ENCODE results near the gene NMNAT2.
A peak's percentile ranks its signal among the peaks of the same experiment; 100 is the strongest.

Gene NMNAT2

DNA sequence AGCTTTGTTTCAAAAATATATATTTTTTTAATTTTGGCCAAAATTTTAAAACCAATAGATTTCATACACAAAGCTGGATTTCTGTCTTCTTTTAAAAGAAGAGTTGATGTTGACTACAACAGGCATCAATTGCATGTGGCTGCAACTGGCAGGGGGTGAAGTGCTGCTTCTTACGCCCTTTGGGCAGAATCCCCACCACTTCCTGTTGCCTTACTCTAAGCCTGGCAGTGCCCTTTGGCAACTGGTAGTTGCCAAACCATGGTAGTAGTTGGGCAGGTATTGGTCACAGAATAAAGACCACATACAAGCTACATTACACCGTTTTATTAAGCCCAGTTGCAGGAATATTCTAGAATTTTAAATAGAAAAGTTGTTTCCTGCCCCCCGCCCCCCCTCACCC, 215.1 kb downstream of the NMNAT2 start:
- no peak for DNase-seq

DNA sequence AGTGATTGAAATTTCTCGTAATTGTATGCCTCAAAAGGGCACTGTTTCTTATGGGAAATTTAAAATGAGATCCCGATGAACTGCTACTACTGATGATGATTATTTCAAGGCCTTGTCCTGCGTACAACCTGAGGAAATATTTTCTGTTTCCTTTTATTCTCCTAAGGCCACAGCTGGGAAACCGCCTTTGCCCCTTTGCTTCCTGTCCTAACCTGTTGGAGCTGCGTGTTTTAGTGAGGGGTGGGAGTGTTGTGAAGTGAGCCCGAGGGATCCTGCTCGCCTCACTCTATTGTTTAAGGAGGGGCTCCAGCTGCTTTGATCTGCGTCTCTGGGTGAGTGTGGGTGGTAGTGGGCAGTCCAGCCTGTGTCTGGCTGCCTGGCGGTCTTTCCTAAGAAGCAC, 217.7 kb downstream of the NMNAT2 start:
- DNase-seq, result no peak

DNA sequence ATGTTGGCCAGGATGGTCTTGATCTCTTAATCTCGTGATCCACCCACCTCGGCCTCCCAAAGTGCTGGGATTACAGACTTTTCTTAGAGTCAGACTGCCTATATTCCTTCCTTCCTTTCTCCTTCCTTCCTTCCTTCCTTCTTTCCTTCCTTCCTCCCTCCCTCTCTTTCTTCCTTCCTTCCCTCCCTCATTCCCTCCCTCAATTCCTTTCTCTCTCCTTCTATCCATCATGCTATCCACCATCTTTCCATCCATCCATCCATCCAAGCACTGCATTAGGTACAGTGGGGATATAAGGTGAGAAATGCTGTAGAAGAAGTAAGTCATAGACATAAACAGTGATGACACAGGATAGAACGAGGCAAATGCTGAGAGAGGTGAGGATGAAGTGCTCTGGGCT, 218.9 kb downstream of the NMNAT2 start:
- DNase-seq, result no peak

DNA sequence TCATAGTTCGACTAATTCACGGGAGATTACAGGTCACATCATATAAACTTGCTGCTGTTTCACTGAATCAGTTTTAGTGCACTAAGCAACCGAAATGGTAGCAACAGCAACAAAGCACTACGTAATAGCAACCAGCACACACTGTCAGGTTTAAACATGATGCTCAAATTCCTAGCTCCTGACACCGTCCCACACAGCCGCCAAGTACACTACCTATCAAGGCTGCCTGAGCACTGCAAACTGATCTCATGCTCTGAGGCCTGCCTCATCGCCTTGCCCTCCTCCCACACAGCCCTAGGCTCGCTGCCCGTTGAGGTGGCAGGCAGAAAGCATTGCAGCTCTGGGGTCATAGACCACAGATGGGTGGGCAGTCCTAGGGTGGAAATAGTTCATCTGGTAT, 219.7 kb downstream of the NMNAT2 start:
- peak; percentile 100 for DNase-seq

All from NCI-H226 (cell line).